ENCODE measurements around the gene BTNL2.
A peak's percentile ranks its signal among the peaks of the same experiment; 100 is the strongest.
"Not testable (repeated sequence)": the region's sequence is repeated elsewhere in the genome, so short reads cannot be mapped to it uniquely, and the experiment has no call there.

Gene BTNL2, protein sequence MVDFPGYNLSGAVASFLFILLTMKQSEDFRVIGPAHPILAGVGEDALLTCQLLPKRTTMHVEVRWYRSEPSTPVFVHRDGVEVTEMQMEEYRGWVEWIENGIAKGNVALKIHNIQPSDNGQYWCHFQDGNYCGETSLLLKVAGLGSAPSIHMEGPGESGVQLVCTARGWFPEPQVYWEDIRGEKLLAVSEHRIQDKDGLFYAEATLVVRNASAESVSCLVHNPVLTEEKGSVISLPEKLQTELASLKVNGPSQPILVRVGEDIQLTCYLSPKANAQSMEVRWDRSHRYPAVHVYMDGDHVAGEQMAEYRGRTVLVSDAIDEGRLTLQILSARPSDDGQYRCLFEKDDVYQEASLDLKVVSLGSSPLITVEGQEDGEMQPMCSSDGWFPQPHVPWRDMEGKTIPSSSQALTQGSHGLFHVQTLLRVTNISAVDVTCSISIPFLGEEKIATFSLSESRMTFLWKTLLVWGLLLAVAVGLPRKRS

DNA sequence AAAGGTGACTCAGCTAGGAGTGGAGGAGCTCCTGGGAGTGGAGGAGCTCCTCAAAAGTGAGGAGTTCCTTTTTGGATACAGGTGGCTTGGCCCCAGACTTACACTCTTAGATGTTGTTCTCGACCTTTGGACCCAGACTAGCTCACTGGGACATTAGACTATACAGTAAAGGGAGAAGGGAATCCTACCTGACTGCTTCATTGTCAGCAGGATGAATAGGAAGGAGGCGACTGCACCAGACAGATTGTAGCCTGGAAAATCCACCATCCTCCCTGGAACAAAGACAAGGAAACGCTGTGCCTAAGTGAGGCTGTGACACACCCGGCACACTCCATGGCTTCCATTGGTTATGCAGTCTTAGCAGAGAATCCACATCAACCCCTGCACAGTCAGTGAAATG is at the start of gene BTNL2:
Gene BTNL2 (minus strand): TSS at position 325 of the 400 bp plus-strand sequence. CDS start 58 bp downstream, at position 267.
- ATAC-seq, result no peak
- DNase-seq, result no peak

DNA sequence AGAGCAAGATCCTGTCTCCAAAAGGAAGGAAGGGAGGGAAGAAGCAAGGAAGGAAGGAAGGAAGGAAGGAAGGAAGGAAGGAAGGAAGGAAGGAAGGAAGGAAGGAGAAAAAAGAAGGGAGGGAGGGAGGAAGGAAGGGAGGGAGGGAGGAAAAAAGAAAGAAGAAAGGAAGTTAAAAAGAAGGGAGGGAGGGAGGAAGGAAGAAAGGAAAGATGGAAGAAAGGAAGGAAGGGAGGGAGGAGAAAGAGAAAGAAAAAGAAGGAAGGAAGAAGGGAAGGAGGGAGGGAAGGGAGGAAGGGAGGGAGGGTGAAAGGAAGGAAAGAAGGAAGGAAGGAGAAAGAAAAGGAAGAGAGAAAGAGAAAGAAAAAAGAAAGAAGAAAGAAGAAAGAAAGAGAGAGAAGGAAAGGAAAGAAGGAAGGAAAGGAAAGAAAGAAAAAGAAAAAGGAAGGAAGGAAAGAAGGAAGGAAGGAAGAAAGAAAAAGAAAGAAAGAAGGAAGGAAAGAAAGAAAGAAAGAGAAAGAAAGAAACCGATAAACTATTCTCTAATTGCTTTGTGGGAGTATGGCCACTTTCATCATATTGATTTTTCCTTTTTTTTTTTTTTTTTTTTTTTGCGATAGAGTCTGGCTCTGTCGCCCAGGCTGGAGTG is 42.2 kb upstream of the BTNL2 start:
- DNase-seq, result no peak
- ATAC-seq, result no peak

DNA sequence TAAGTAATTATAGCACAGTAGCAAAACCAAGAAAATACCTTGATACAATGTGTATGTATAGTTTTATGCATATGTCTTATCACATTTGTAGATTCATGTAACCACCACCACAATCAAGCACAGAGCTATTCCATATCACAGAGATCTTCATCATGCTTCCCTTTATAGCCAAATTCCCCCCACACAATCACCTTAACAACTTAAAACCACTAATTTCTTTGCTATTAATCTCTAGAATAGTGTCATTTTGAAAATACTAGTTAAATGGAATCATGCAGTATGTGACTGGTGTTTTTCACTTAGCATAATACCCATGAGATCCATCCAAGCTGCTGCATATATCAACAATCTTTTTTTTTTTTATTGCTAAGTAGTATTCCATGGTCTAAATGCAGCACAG is 41.0 kb upstream of the BTNL2 start:
- no peak for ATAC-seq
- DNase-seq, result no peak

DNA sequence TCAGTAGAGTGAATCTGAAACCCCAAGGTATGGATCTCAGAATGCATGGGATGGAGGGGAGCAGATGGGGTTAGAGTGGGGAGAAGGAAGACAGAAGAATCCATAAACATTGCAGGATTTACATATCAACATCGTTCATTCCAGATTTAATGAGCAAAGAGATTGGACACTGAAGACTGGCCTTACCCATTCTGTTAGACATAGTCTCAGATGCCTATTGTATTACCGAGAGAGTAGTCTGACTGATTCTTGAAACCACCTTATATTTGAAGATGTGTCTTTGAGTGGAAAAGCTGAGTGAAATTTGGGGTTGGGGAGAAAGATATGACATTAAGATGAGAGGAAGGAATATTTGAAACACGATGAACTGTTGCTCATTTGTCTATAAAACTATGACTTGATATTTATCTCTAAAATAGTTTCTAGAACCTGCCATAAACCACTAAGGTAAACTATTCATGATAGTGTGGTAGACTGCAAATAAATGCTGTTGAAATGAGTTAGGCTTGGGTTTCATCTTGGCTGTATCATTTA is 38.4 kb upstream of the BTNL2 start:
- ATAC-seq, result peak; percentile 57
- no peak for DNase-seq

DNA sequence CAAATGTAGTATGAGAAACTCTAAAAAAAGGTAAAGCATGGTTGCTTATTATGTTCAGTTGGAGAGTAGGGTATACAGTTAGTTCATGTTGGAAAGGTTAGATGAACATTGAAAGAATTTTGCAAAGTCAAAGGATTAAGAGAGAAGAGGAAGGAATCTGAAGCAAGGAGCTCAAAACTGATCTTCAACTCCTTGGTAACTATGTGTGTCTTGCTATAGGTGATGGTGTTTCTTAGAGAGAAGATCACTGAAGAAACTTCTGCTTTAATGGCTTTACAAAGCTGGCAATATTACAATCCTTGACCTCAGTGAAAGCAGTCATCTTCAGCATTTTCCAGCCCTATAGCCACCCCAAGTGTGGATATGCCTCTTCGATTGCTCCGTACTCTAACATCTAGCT is 37.5 kb upstream of the BTNL2 start:
- ATAC-seq (no peak), DNase-seq (no peak)

DNA sequence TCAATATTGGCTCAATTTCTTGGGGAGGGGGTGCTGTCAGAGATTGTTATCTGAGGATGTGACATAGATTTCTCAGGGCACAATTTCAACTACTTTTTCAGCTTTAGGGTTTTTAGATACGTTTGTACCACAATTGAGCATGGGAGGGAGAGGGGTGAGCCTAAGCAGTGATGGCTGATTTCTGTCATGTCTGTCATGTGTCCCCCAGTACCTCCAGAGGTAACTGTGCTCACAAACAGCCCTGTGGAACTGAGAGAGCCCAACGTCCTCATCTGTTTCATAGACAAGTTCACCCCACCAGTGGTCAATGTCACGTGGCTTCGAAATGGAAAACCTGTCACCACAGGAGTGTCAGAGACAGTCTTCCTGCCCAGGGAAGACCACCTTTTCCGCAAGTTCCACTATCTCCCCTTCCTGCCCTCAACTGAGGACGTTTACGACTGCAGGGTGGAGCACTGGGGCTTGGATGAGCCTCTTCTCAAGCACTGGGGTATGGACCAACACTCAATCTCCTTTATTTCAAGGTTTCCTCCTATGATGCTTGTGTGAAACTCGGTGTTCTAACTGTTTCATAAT is 36.1 kb upstream of the BTNL2 start:
- no peak for DNase-seq
- ATAC-seq, result no peak

DNA sequence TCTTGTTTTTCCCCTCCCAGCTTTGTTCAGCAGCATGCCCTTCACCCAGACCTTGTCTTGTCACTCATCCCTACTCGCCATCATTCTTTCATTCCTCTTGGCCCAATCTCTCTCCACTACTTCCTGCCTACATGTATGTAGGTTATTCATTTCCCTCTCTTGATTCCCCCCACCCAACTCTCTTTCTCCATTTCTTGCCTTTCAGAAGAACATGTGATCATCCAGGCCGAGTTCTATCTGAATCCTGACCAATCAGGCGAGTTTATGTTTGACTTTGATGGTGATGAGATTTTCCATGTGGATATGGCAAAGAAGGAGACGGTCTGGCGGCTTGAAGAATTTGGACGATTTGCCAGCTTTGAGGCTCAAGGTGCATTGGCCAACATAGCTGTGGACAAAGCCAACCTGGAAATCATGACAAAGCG is 35.3 kb upstream of the BTNL2 start:
- ATAC-seq (no peak), DNase-seq (no peak)

DNA sequence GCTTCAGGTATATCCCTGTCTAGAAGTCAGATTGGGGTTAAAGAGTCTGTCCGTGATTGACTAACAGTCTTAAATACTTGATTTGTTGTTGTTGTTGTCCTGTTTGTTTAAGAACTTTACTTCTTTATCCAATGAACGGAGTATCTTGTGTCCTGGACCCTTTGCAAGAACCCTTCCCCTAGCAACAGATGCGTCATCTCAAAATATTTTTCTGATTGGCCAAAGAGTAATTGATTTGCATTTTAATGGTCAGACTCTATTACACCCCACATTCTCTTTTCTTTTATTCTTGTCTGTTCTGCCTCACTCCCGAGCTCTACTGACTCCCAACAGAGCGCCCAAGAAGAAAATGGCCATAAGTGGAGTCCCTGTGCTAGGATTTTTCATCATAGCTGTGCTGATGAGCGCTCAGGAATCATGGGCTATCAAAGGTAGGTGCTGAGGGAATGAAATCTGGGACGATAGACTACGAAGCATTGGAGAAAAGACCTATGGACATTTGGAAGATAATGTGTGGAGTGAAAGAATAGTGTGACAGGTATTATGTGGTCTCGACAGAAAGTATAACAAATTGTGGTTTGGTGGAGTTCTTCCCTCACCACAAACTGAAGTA is 32.7 kb upstream of the BTNL2 start, which contains the start of gene HLA-DRA:
Gene HLA-DRA (plus strand): TSS at position 286 of the 613 bp plus-strand sequence. CDS start 64 bp downstream, at position 350.
- DNase-seq, result no peak
- ATAC-seq, result peak; percentile 65

DNA sequence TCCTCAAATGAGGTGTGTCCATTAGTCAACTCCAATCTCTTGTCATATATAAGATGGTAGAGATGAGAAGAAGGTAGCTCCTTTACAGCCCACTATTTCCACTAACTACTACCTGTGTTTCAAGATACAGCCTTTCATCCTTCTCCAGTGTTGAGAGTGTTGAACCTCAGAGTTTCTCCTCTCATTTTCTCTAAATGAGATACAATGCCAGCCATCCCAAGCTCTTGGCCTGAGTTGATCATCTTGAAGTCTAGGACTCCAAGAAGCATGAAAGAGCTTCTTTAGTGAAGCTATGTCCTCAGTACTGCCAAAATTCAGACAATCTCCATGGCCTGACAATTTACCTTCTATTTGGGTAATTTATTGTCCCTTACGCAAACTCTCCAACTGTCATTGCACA is 32.2 kb upstream of the BTNL2 start:
- ATAC-seq (no peak), DNase-seq (no peak)

DNA sequence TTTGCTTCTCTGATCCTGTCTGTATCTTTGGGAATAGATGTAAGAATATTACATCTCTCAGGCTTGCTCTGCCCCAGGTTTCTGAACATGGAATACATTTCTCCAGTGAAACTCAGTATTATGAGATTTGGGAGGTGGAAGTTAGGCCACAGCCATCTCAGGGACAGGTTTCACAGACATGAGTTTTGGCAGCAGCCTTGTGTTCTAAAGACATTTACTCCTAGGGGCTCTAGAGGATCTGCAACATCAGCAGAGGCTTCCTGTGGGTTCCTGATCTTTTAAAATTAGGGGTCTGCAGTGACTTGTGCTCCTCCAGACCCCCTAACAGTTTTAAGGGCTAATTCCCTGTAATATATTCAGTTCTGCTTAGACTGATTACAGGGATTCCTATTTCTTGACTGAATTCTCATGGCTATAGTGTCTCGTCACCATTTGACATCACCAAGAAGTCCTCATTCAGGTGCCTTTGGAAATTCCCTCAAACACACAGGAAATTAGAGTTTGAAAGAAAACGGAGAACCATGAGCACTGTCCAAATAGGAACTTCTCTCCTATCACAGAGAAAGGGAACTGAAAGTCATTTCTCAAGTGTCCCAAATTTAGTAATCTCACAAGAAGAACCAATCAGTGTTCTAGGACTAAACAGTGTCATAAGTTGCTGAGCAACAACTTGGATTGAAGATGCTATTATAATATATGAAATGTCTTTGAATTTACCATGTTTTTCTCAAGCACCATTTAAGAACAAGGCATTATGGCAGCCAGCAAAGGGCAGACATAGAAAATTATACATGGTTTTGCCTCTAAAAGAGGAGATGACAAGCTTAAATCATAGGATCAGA is 30.2 kb upstream of the BTNL2 start:
- ATAC-seq, result peak; percentile 76
- DNase-seq, result no peak

DNA sequence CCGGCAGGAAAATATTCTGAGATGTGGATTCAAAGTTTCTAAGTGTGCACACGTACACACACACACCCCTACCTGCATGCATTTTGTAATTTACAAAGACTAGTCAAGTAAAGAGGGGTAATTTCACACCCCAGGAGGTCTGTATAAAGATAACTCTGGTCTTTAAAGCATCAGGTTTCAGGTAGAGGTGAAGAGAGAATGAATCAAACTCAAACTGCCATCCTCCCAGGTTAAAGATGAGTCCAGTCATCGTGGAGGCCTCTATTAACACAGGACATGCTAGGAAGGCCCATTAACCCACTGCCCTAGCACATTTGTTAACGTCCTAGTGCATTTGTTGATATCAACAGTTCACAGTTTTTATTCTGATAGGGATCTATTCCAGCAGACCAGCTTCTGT is 29.2 kb upstream of the BTNL2 start:
- DNase-seq, result no peak
- no peak for ATAC-seq

DNA sequence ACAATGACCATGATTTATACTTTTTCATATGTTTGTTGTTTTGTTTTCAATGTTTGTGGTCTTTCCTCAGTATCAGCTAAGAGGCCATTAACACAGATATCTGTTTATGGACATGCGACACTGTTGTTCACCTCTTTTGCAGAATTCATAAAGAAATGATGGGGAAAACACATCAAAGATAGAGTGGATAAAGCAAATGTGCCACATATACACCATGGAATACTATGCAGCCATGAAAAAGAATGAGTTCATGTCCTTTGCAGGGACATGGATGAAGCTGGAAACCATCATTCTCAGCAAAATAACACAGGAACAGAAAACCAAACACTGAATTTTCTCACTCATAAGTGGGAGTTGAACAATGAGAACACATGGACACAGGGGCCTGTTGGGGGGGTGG is 27.0 kb upstream of the BTNL2 start:
- ATAC-seq, DNase-seq: not testable (repeated sequence)

DNA sequence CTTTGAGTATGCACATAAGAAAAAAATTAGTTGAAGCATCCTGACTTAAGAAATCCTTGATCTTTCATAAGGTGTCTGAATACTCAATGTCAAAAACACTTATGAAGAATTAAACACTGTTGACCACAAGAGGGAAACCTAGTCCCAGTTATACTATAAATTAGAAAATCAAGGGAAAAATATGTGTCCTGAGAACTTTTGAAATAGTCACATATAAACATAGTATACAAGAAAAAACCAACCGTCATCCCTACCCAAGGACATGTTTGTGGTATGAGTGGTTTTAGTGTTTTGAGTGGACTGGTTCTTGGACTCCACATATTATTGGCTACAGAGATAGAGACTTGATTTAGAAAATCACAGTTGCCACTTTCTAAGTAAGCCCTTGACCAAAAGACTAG is 25.1 kb upstream of the BTNL2 start:
- DNase-seq (no peak), ATAC-seq (no peak)

DNA sequence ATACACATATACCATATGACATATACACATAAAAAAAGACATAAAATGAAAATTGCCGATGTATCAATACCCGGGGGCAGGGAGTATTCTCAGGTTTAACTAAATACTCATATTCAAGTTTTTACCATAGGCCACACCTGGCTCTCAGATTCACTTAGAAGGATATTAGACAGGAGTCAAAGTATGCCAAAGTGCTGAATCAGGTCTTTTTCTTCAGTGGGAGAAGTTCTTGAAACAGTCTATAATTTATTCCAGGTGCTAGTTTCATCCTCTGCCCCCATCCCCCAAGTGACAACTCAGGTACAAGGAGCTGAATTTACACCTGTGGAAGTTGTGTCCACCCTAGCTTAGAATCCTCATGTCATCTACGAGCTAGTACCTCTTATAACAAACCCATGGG is 24.2 kb upstream of the BTNL2 start:
- no peak for DNase-seq
- no peak for ATAC-seq

DNA sequence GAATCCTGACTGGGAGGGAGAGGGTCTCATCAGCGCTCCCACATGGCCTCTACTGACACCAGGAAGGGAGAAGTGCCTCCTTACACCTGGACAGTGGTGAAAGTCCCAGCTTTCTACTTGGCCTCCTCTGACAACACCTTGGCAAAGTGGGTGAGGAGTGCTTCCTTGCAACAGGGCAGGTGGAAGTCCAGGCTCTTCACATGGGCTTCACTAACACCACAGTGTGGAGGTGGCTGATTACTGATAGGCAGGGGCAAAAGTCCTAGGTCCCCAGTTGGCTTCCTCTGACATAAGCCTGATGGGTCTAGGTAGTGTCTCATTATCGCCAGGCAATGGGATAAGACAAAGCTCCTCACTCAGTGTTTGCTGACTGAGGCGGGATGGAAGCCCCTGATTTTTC is 23.2 kb upstream of the BTNL2 start:
- no peak for ATAC-seq
- DNase-seq, result no peak

DNA sequence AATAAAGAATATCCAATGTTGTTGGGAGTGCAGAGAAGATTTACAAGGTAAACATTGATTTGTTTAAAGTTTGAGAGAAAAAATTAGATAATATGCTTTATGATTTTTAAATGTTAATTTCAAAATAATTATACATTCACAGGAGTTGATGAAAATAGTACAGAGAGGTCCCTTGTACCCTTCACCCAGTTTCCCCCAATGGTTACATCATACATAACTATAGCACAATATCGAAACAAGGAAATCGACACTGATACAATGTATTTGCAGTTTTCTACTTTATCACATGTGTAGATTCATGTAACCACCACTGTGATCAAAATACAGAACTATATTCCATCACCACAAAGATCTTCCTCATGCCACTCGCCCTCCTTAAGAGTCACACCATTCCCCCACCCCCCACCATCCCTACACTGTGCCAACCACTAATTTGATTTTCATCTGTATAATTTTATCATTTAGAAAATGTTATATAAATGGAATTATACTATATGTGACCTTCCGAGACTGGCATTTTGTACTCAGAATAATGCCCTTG is 21.0 kb upstream of the BTNL2 start:
- ATAC-seq, result no peak
- DNase-seq, result no peak

DNA sequence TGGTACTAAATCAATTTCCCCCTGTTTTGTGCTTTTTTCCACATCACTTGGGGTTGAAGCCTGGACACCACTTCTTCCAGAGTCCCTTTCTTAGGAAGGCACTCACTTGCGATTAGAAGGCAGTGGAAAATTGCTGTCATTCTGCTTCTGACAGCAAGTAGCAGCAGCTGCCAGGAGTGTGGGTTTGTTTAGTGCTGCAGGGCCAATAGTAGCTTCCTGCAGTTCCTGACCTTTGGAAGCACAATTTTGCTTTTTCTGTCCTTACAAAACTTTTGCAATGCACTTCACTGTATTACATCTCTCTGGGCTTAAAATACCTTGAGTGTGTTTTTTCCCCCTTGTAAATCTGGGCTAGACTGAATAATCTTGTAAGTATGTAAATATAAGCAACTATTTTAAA is 20.2 kb upstream of the BTNL2 start:
- DNase-seq (no peak), ATAC-seq (no peak)

DNA sequence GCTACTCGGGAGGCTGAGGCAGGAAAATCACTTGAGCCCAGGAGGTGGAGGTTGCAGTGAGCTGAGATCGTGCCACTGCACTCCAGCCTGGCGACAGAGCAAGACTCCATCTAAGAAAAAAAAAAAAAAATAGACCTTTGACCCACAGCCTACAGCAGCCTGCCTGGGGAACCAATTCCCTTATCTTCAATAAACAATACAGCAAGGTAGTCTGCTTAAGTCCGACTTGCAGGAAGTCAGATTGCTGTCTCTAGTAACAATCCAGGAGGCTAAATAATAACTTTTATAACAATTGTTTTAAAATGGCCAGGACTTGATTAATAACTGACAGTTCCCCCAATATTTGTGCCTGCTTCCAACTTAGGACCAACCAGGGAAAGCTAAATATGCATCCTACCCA is 19.4 kb upstream of the BTNL2 start:
- DNase-seq, result no peak
- no peak for ATAC-seq

DNA sequence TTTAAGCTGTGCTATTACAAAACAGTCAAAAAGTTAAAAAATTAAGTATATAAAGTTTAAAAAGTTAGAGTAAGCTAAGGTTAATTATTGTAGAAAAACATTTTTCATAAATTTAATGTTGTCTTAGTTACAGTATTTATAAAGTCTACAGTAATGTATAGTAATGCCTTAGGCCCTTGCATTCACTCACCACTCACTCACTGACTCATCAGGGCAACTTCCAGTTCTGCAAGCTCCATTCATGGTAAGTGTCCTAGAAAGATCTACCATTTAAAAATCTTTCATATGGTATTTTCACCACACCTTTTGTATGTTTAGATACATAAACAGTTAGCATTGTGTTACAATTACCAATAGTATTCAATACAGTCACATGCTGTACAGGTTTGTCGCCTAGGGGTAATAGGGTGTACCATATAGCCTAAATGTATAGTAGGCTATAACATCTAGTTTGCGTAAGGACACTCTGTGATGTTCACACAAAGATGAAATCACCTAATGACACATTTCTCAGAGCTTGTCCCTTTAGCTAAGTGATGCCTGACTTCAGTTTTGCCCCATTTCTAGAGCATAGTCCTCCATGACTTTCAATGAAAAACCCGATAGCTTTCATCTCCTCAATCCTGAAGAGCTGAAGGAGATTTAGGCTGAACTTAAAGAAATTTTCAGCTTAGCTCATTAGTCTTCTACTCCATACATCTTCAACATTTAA is 17.8 kb upstream of the BTNL2 start:
- DNase-seq, result no peak
- no peak for ATAC-seq

DNA sequence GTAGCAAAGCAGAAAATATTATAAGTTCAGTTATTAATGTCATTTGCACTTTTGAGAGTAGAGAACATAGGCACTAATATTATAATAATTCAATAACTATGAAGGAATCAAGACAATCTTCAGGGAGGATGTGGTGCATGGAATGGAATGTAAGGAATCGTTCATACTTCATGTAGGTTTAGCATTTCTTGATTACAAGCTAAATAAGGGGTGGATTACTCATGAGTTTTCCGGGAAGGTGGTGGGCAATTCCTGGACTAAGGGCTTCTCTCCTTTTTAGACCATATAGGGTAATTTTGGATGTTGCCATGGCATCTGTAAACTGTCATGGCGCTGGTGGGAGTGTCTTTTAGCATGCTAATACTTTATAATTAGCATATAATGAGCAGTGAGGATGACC is 9.1 kb upstream of the BTNL2 start:
- ATAC-seq (no peak), DNase-seq (no peak)

All from stimulated activated naive CD8-positive, alpha-beta T cell treated with anti-CD3 and anti-CD28 coated beads, Interleukin-15, Interleukin-2, amounts not matched to agents 100 U/mL and 50 U/mL, for 24 hours (primary cell).